HG03025 (cell line): ENCODE measurements around the gene SLC11A2.
"Not testable (repeated sequence)": the region's sequence is repeated elsewhere in the genome, so short reads cannot be mapped to it uniquely, and the experiment has no call there.

ENCODE experiments used
- ATAC-seq: cut with Tn5 transposase; IDR thresholded peaks from one replicate; pipeline ENCODE4 v1.9.1; 2021; ENCODE audit warnings: mild to moderate bottlenecking, moderate library complexity; ENCODE audit not compliant: unreplicated experiment, low FRiP score

SLC11A2 gene

GRCh38 chr12:51028126-51028812 lies 2.1 kb upstream of the SLC11A2 start:
- no peak for ATAC-seq

GRCh38 chr12:51027342-51027835 lies 1.2 kb upstream of the SLC11A2 start:
- no peak for ATAC-seq

GRCh38 chr12:51025338-51025835 lies 797 bp downstream of the SLC11A2 start:
- ATAC-seq: peak; percentile 7

GRCh38 chr12:51023625-51024382 lies 2.4 kb downstream of the SLC11A2 start:
- ATAC-seq: no peak

- ATAC-seq: no peak
These were observed 4.5 kb downstream of the SLC11A2 start for GRCh38 chr12:51021694-51022093.

GRCh38 chr12:51020448-51021182 lies 5.6 kb downstream of the SLC11A2 start:
- ATAC-seq: no peak

GRCh38 chr12:51019927-51020326 lies 6.3 kb downstream of the SLC11A2 start:
- ATAC-seq: no peak

GRCh38 chr12:51018956-51019355 lies 7.2 kb downstream of the SLC11A2 start:
- no peak for ATAC-seq

- ATAC-seq: no peak
These were observed 8.7 kb downstream of the SLC11A2 start for GRCh38 chr12:51017452-51017851.

- ATAC-seq: not testable (repeated sequence)
These were observed 11.7 kb downstream of the SLC11A2 start for GRCh38 chr12:51014467-51014866.

GRCh38 chr12:51013441-51013840 lies 12.7 kb downstream of the SLC11A2 start:
- ATAC-seq: no peak

GRCh38 chr12:51012570-51013236 lies 13.5 kb downstream of the SLC11A2 start:
- no peak for ATAC-seq

- no peak for ATAC-seq
These were observed 14.2 kb downstream of the SLC11A2 start for GRCh38 chr12:51011955-51012354.

- no peak for ATAC-seq
These were observed 17.1 kb downstream of the SLC11A2 start for GRCh38 chr12:51009056-51009440.

GRCh38 chr12:51008329-51009055 lies 17.7 kb downstream of the SLC11A2 start:
- ATAC-seq: no peak

- no peak for ATAC-seq
These were observed 20.5 kb downstream of the SLC11A2 start for GRCh38 chr12:51005671-51006070.

GRCh38 chr12:51005030-51005429 lies 21.2 kb downstream of the SLC11A2 start:
- no peak for ATAC-seq

- ATAC-seq: no peak
These were observed 21.7 kb downstream of the SLC11A2 start for GRCh38 chr12:51004504-51004903.

GRCh38 chr12:51001799-51002198 lies 24.4 kb downstream of the SLC11A2 start:
- ATAC-seq: no peak

GRCh38 chr12:51000245-51000644 lies 25.9 kb downstream of the SLC11A2 start:
- ATAC-seq: no peak
